ENCODE results near the gene FAM168A. TPM values are rescaled to one million over a fixed set of nuclear protein-coding genes. Genes with fewer than 3 reads are reported as not detected.

Gene FAM168A
- polyA plus RNA-seq, 3 donors, result 6.8 to 11.1 (median 10.0) TPM

DNA sequence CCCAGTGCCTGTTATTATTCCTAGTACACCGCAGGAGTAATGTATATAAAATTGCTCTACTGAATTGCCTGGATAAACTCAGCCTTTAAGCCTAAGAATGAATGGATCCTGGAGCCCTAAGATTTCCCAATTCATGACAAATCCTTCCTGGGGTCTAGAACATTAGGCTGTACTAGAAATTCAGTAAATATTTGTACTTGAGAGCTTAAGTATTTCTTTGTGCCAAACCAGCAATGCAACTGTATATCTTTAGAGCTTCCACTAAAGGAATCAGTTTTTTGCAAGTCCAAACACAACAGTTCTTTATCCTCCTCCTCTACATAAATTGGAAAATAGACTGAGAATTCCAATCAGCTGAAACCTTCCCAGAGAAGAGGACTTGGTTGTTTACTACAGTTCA is 65.6 kb downstream of the FAM168A start:
- WGBS, 3 donors, result 97 to 100% (median 100%) methylated on average over 1 of the region's 1 CpG
- H3K27ac ChIP-seq (ENCODE audit: low read depth, low read length), result no peak overlapping the region

GRCh38 chr11:73531386-73531785 is 66.5 kb downstream of the FAM168A start:
- no peak overlapping the region for H3K27ac ChIP-seq (ENCODE audit: low read depth, low read length)
- 43 to 63% (median 53%) methylated on average over 1 of the region's 1 CpG for WGBS, 3 donors

- H3K27ac ChIP-seq (ENCODE audit: low read depth, low read length), result no peak overlapping the region
- 80 to 85% (median 81%) methylated on average over 4 of the region's 4 CpGs for WGBS, 3 donors
Measured at GRCh38 chr11:73530109-73530508, 67.8 kb downstream of the FAM168A start.

- H3K27ac ChIP-seq (ENCODE audit: low read depth, low read length), result no peak overlapping the region
Measured at GRCh38 chr11:73529204-73529530, 68.7 kb downstream of the FAM168A start.

- no peak overlapping the region for H3K27ac ChIP-seq (ENCODE audit: low read depth, low read length)
- WGBS, 3 donors, result 7 to 38% (median 10%) methylated on average over 5 of the region's 5 CpGs
Measured at GRCh38 chr11:73528483-73529203, 69.3 kb downstream of the FAM168A start.

DNA sequence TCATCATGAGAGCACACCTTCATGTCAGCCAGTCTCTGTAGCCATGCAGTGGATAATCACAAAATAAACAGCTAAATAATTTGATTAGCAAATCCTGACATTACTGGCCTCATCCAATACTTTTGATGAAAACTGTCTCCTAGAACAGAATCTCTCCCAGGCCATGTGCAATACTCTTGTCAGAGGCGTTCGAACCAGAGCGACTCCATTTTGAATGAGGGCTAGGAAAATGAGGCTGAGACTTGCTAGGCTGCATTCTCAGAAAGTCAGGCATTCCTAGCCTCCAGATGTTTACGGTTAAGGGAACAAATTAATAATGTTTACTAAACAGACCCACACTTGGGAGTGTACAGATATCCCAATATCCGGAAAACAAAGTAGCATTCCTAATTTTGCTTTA is 69.9 kb downstream of the FAM168A start:
- 84 to 91% (median 90%) methylated on average over 5 of the region's 5 CpGs for WGBS, 3 donors
- no peak overlapping the region for H3K27ac ChIP-seq (ENCODE audit: low read depth, low read length)

DNA sequence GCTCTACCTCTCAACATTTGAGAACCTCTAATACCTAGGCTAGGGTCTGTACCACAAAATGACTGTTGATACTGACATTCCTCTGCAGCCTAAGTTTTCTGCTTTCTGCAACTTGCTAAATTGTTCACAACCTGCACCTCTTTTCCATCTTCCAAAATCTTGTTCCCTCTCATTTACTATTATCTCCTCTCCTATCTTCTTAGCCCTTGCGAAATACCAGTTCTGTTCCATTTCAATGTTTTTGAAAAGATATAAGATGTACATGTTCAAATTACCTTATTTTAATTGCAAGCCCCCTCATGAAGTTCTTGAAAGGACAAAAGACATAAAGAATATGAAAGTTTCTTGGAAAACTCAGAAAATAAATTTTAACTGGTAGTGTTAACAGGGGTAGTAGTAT is 72.3 kb downstream of the FAM168A start:
- WGBS, 3 donors, result 93 to 98% (median 96%) methylated on average over 1 of the region's 1 CpG
- no peak overlapping the region for H3K27ac ChIP-seq (ENCODE audit: low read depth, low read length)

- H3K27ac ChIP-seq (ENCODE audit: low read depth, low read length), result no peak overlapping the region
- 95 to 98% (median 97%) methylated on average over 4 of the region's 4 CpGs for WGBS, 3 donors
Measured at GRCh38 chr11:73524774-73525173, 73.1 kb downstream of the FAM168A start.

DNA sequence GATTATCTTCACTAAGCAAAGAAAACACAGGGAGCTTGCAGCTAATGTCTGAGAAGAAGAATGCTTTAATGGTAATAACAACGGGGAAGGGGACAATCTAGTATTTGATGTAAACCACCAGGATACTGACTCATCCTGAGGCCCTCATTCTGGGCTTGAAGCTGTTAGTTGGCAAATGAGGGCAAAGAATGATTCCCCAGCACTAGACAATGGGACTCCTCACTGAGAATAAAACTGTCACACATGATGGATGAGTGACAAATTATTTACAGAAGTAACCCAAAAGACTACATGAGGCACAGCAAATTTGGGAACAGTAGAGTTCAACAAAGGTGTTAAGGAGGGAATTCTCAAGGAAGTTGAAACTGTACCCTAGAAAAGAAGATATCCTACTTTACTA is 76.3 kb downstream of the FAM168A start:
- no peak overlapping the region for H3K27ac ChIP-seq (ENCODE audit: low read depth, low read length)
- 30 to 45% (median 45%) methylated on average over 1 of the region's 1 CpG for WGBS, 3 donors

DNA sequence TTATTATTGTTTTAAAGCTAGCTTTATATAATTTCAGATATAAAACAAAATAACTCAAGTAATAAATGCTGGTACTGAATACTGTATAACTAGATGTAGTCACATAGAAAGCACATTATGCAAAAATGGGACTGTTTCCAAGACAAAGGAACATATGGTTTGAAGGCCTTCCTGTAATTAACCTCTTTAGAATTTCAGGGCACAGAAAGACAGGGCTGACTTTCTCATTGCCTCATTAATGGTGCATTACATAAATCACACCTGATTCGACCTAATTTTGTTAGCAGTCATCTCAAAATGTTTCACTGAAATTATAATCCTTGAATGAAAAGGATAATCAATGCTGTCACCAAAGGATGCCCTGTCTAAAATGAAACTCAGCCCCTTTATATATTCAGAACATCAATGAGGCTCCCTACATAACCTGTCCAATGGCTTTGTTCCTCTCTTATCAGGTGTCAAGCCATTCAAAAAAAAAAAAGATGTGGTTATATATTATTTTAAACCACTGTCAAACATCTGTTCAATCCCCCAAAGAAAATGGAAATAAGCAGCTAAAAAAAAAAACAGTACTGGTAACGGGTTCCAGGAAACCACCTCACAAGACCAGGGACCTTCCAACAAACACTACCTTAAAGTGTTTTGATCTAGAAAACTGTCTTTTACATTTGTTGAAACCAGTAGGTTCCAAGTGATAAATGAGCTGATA is 77.4 kb downstream of the FAM168A start:
- whole genome bisulfite sequencing, 3 donors, result 48 to 56% (median 48%) methylated on average over 2 of the region's 2 CpGs
- H3K27ac ChIP-seq (ENCODE audit: low read depth, low read length), result no peak overlapping the region

DNA sequence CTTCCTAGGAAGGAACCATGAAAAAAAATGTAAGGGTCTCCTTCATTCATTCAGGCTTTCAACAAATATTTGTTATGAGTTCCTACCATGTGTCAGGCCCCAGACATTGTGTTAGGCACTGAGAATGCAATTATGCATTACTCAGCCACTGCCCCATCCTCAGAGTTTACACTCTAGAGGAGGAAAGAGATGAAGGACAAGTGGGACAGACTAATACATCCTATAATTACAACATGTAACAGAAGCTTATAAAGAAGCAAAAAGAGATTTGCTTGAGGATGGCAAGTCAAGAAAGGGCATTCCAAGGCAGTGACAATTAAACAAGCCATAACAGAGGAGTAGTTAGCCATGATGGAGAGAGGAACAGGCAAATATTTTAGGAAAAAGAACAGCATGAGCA is 78.6 kb downstream of the FAM168A start:
- no peak overlapping the region for H3K27ac ChIP-seq (ENCODE audit: low read depth, low read length)

DNA sequence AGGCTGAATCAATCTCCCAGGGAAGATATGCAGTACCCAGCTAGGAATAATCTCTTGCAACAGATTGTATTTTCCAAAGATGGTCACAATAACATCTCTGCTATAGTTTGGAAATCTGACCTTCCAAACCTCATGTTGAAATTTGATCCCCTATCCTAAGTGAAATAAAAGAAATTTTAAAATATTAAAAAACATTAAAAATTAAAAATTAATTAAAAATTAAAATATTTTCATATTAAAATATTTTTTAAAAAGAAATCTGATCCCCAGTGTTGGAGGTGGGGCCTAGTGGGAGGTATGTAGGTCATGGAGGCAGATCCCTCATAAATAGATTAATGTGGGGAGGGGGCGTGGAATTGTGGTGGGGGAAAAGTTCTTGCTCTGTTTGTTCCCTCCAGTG is 79.7 kb downstream of the FAM168A start:
- WGBS, 3 donors, result 85 to 100% (median 100%) methylated on average over 1 of the region's 1 CpG
- no peak overlapping the region for H3K27ac ChIP-seq (ENCODE audit: low read depth, low read length)

DNA sequence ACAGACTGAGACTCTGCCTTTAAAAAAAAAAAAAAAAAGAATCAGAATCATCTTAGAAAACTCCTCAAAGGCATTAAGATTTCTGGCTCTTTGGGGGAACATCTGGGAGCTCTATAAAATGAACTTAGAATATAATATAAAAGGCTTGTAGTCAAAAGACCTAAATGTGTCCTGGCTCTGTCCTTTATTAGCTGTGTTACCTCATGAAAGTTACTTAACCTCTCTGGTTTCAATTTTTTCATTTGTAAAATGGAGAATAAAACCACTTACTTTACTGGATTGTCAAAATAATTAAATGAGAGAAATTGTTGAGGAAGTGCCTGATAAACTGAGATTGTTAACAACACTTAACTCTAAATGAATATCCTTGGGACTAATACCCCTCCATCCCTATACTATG is 81.8 kb downstream of the FAM168A start:
- H3K27ac ChIP-seq (ENCODE audit: low read depth, low read length), result no peak overlapping the region

GRCh38 chr11:73513707-73514106 is 84.2 kb downstream of the FAM168A start:
- WGBS, 3 donors, result 91 to 94% (median 91%) methylated on average over 2 of the region's 2 CpGs
- H3K27ac ChIP-seq (ENCODE audit: low read depth, low read length), result no peak overlapping the region

- WGBS, 3 donors, result 79 to 87% (median 86%) methylated on average over 4 of the region's 4 CpGs
- no peak overlapping the region for H3K27ac ChIP-seq (ENCODE audit: low read depth, low read length)
Measured at GRCh38 chr11:73510877-73511276, 87.0 kb downstream of the FAM168A start.

- no peak overlapping the region for H3K27ac ChIP-seq (ENCODE audit: low read depth, low read length)
- 69 to 95% (median 92%) methylated on average over 4 of the region's 4 CpGs for WGBS, 3 donors
Measured at GRCh38 chr11:73510106-73510505, 87.8 kb downstream of the FAM168A start.

DNA sequence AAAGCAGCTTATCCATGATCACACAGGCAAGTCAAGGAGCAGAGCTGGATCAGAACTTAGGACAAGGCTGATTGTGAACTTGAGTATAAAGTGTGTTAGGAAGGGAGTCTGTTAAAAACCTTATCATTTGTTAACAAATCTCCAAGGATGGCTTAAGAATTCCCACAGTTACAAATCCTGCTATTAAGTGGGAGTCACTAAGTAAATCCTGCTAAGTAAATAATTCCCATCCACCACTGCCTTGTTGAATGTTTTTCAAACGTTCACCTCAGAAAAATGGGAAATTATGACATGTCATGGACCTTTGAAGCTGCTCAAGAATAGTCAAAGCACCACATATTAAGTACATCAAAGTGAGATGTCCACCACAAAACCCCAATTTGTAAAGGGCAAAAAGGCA is 88.7 kb downstream of the FAM168A start:
- WGBS, 3 donors, result 42 to 70% (median 66%) methylated on average over 1 of the region's 1 CpG
- no peak overlapping the region for H3K27ac ChIP-seq (ENCODE audit: low read depth, low read length)

DNA sequence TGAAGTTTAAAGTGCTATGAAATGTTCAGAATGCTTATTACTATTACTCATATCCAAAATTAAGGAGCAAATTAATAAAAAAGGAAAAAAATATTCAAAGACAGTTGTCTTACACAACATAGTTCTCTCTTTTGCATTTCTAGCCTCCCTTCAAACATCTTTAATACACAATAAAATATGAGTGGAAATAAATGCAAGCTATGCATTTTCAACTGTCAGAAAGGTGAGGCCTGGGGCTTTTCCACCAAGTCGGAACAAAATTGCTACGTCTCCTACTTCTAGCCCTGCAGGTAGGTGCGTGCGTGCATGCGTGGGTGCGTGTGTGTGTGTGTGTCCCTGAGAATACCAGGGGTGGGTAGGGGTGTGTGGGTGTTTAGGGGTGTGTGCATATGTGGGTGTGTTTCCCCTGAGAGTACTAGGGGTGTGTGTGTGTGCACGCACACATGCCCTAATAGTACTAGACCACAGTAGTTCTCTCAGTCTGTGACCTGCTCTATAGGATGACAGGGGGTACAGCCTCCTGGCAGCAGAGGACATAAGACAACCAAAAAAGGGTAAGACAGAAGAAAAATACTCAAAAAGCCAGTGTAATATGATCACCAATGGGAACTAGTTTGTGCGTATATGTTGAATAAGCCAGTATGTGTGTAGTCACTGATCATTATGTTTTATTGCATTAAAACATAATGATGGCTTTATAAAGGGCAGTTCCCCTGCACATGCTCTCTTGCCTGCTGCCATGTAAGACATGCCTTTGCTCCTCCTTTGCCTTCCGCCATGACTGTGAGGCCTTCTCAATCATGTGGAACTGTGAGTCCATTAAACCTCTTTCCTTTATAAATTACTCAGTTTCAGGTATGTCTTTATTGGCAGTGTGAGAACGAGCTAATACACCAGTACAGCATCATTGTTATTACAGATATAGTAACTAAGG is 89.4 kb downstream of the FAM168A start:
- WGBS, 3 donors, result 96 to 98% (median 96%) methylated on average over 10 of the region's 10 CpGs
- no peak overlapping the region for H3K27ac ChIP-seq (ENCODE audit: low read depth, low read length)

- 59 to 68% (median 61%) methylated on average over 2 of the region's 2 CpGs for WGBS, 3 donors
- H3K27ac ChIP-seq (ENCODE audit: low read depth, low read length), result no peak overlapping the region
Measured at GRCh38 chr11:73507086-73507485, 90.8 kb downstream of the FAM168A start.
